ENCODE data around the gene CPA2.
"Not testable (repeated sequence)": the region's sequence is repeated elsewhere in the genome, so short reads cannot be mapped to it uniquely, and the experiment has no call there.

Gene CPA2

DNA sequence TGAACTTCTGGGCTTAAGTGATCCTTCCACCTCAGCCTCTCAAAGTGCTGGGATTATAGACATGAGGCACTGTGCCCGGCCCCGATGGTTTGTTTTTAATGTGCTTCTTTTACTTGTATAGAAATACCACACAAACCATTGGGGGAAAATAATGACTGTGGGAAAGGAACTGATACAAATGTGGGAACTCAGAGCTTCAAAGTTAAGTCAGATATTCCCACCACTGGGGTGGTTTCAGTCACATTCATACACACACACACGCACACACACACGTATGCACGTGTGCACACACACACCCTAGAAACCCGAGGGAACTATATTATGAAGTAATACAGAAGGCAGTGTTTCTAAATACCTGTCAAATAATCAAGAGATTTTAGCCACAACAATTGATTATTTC, 43.3 kb downstream of the CPA2 start:
- DNase-seq (ENCODE audit: low spot score) = no peak

DNA sequence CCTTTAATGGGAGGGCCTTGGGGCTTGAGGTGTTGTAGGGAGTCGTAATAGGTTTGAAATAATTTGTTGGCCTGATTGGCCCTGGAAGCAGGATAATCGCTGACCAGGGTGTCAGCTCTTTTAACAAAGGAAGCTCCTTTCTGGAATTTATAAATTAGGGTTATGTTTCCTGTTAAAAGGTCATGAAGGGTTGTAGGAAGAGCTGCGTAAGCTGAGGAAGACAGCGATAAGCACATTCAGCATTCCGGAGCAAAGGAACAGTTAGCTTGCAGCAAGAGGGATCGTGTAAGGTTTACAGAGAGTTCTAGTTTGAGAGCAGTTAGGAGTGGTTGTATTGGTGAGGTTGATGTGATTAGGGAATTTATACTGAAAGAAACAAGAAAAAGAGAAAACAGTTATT, 47.6 kb downstream of the CPA2 start:
- DNase-seq (ENCODE audit: low spot score) = no peak

DNA sequence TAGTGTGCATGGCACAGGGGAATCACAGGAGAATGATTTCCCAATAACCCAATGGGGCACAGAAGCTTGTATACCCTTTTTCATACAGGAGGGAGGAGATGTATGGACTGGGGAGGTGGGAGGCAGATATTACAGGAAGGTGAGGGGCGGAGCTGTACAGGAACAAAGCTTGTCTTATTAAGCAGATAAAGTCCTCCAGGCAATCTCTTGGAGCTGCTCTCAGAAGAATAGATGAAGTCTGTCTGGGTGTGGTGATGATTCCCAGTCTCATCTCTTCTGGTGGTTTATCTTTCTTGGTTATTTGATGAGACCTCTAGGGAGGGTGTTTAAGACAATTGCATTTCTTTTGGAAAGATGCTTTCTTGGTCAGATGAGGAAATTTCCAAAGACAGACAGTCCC, 52.9 kb downstream of the CPA2 start:
- DNase-seq (ENCODE audit: low spot score) = no peak

DNA sequence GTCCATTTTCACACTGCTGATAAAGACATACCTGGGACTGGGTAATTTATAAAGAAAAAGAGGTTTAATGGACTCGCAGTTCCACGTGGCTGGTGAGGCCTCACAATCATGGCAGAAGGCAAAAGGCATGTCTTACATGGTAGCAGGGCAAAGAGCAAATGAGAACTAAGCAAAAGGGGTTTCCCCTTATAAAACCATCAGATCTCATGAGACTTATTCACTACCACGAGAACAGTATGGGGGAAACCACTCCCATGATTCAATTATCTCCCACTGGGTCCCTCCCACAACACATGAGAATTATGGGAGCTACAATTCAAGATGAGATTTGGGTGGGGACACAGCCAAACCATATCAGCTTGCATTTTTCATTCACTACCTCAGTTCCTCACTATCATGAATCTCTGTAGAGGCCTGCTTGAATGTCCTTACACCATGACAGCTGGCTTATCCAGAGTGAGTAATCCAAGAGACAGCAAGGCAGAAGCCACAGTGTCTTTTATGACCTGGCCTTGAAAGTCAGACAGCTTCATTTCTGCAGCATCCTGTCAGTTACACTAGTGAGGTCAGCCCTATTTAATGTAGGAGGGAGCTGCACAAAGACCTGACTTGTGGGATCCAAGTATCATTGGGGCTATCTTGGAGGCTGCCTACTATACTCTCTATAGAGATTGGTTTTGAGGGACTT, 55.0 kb downstream of the CPA2 start:
- not testable (repeated sequence) for DNase-seq (ENCODE audit: low spot score)

DNA sequence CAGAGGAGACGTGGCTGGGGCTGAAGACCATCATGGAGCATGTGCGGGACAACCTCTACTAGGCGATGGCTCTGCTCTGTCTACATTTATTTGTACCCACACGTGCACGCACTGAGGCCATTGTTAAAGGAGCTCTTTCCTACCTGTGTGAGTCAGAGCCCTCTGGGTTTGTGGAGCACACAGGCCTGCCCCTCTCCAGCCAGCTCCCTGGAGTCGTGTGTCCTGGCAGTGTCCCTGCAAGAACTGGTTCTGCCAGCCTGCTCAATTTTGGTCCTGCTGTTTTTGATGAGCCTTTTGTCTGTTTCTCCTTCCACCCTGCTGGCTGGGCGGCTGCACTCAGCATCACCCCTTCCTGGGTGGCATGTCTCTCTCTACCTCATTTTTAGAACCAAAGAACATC, 56.0 kb downstream of the CPA2 start:
- DNase-seq (ENCODE audit: low spot score) = no peak

DNA sequence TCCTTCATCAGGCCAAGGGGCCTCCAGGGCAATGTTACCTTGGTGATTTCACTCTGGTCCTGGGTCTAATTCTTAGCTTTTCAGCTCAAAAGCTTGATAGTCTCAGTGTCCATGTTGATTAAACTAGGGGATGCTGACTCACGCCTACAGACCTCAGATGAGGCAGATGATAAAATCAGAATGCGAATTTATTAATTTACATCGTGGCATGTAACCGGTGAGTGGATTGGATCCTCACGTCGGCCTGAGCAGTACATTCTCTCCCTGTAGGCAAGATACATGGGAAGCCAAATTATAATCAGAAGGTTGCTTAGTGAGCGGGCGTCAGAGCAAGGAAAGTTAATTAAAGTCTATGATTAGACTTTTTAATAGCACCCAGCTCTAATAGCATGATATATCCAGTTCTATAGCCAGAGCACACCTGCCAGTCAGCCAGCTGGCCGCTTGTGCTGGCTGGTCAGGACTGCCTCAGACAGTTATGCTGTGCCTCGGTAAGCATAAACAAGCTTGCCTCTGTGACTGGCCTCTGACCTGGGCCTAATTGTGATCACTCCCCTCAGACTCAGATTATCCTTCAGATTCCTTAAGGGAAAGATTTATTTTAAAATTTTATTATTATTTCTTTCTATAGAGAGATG, 57.8 kb downstream of the CPA2 start:
- no peak for DNase-seq (ENCODE audit: low spot score)

DNA sequence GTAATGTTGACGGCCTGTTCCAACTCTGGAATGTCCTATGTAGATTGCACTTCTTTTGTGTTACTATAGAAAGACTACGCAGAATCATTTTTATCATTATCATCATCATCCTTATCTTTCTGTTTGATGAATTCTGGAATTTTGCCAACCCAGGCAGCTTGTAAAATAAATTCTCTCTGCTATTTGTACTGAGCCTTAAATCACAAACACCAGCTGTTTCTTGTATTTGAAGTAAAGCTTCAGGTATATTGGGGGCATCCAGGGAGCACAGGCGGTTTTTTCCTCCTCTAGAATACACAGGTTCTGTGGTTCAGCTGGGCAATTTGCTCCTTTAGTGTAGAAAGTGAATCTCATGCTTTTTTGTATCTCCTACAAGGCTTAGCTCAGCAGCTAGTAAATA, 63.0 kb downstream of the CPA2 start:
- DNase-seq (ENCODE audit: low spot score) = no peak

DNA sequence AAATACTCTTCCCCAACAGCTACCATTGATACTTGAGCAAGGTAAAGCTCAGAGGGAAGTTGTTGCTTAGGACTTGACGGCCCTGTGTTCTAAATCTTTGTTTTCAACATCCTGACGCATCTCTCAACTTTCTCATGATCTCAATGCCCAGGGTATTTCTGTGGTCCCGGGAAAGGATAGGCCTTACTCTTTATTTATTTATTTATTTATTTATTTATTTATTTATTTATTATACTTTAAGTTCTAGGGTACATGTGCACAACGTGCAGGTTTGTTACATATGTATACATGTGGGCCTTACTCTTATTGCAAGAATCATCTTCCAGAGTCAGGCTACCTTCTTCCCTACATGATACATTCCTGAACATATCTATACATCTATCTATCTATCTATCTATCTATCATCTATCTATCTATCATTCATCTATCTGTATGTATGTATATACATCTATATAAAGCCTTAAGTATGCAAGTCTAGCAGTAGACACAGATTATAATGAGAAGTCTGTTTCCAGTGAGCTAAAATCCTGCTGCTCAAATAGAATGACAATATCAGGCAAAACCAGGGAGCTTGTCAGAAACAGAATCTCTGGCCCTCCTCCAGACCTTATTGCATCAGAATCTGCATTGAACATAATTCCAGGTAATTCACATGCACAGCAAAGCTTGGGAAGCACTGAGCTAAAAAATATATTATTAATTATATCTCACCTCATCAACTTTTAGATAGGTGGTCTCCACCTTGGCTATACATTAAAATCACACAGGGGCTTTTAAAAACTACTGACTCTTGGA, 65.8 kb downstream of the CPA2 start:
- DNase-seq (ENCODE audit: low spot score) = no peak

DNA sequence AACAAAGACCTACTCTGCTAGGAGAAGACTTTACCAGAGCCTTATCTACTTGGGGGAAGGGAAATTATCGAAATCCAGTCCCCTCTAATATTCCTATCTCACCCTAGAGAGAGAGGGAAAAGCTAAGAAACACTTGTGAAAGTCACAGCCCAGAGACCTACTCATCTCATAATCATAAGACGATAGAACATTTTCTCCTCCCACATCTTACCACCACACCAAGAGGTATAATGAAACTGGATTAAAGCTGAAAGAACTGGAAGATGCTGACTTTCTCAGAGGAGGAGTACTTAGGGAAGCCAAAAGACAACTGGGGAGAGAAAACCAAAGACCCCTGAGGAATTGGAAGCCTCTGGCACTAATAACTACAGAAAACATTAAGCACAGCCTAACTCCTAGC, 67.2 kb downstream of the CPA2 start:
- no peak for DNase-seq (ENCODE audit: low spot score)

DNA sequence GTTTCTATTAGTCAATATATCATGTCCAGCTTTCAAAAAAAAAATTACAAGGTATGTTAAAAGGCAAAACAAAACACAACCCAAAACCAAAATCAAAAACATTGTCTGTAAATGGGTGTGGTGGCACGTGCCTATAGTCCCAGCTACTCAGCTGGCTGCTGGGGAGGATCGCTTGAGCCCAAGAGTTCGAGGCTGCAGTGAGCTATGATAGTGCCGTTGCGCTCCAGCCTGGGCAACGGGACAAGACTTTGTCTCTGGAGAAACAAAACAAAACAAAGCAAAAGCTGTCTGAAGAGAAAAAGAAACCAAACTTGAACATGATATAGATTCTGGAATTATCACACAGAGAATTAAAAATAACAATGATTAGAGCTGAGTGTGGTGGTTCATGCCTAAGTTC, 67.6 kb downstream of the CPA2 start:
- DNase-seq (ENCODE audit: low spot score) = no peak

DNA sequence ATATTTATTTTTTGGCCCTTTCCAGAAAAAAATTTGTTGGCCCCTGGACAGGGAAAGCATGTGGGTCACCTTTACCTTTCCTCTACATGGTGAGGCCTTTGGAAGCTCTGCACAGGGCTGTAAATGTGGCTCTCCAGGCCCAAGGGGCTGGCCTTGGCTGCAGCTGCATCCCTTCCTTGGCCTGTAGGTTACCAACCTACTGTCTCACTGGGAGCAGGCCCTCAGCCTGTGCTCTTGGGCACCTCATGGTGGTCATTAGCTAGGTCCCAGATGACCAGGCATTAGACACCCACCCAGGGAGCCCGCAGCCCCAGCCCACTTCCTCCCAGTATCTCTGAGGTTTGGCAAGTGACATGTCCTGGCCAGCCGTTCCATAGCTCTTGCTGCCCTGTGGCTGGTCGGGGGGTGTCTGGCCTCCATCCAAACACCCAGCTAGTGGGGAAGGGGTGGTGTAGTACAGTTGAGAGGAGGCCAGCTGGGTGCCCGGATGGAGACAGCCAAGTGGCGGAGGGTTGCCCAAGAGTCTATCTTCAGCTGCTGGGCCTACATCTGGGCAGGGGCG, 70.8 kb downstream of the CPA2 start:
- DNase-seq (ENCODE audit: low spot score) = no peak

DNA sequence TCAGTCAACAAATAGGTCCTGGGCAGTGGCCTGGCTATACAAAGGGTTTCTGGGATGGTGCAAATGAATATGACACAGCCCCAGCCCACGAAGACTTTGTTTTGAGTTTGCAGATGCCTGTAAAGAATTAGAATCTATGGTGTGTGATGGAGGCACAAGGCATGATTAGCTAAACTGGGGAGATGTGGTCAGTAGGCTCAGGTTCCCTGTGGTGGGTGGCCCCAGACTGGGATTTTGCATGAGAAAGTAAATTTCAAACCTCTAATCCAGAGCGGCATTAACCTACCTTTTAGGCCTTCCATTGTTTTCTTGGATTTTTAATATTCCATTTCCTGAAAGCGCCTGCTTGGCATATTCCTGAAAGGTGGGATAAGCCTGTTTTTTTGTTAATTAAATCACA, 71.6 kb downstream of the CPA2 start:
- no peak for DNase-seq (ENCODE audit: low spot score)
